Glutamatergic neuron (in vitro differentiated cells): ENCODE results near the gene CALB2. TPM values are rescaled to one million over a fixed set of nuclear protein-coding genes. Genes with fewer than 3 reads are reported as not detected.

Experiments
- DNase-seq: peaks from one replicate; pipeline ENCODE4 v3.0.0; 2022
- H3K27ac Mint-ChIP-seq: one replicate; pipeline ENCODE4 v1.8.0; 2020; ENCODE audit warnings: mild to moderate bottlenecking, mixed read lengths, inconsistent platforms; ENCODE audit not compliant: unreplicated experiment
- H3K27me3 Mint-ChIP-seq: one replicate; pipeline ENCODE4 v1.8.0; 2020; ENCODE audit warnings: mild to moderate bottlenecking, moderate library complexity, mixed read lengths, inconsistent platforms; ENCODE audit not compliant: unreplicated experiment
- H3K36me3 Mint-ChIP-seq: one replicate; pipeline ENCODE4 v1.8.0; 2020; ENCODE audit warnings: mild to moderate bottlenecking, mixed read lengths, inconsistent platforms; ENCODE audit not compliant: unreplicated experiment
- H3K4me1 Mint-ChIP-seq: one replicate; pipeline ENCODE4 v1.8.0; 2020; ENCODE audit warnings: mild to moderate bottlenecking, low read depth, mixed read lengths, inconsistent platforms; ENCODE audit not compliant: unreplicated experiment
- H3K4me3 Mint-ChIP-seq: one replicate; pipeline ENCODE4 v1.8.0; 2020; ENCODE audit warnings: mild to moderate bottlenecking, mixed read lengths, inconsistent platforms; ENCODE audit not compliant: unreplicated experiment
- H3K9me3 Mint-ChIP-seq: one replicate; pipeline ENCODE4 v1.8.0; 2020; ENCODE audit warnings: mild to moderate bottlenecking, moderate library complexity, mixed read lengths, inconsistent platforms; ENCODE audit not compliant: unreplicated experiment
- CTCF ChIP-seq: fragments of 200-600 bp; sonication (generic); IDR thresholded peaks from one replicate; pipeline ENCODE4 v1.5.0; 2021; ENCODE audit not compliant: partially characterized antibody, unreplicated experiment
- total RNA-seq: library from RNA; stranded (reverse); fragmentation: NEBNext Ultra II Directional; extraction: Animal tissue kit (Norgen Biotek cat#: 25700); gene quantifications from one replicate; pipeline ENCODE4 v1.2.1, GENCODE V29; 2021; ENCODE audit not compliant: unreplicated experiment

Gene CALB2
- total RNA-seq, 1 donor from 2014 or later, result 0.39 TPM

DNA sequence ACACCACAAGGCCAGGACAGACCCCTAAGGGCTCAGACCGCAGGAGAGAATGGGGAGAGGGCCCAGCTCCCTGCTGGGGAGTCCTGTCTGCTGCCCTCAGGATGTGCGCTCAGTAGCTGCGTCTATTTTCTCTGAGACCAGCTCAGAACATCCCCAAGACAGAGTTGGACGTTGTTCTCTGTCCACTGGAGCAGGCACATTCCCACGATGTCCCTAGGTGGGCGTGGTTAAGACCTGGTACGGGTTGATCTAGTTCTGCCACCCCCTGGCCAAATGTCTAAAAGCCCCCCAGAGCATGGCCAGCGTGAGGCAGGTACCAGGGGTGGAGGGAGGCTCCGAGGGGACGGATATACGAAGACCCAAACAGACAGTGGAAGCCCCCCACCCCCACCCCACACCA, 842 bp upstream of the CALB2 start:
- Mint-ChIP-seq H3K4me3 (no peak overlapping the region), H3K9me3 (peaks cover 6% of the 10 kb centered on the region), H3K36me3 (no peaks in the 10 kb centered on the region), H3K27me3 (peaks cover 7% of the 10 kb centered on the region), H3K4me1 (no peaks in the 10 kb centered on the region), H3K27ac (no peak overlapping the region)
- no peak for DNase-seq
- TF ChIP-seq CTCF, result no peak

GRCh38 chr16:71359431-71359830, 908 bp downstream of the CALB2 start:
- Mint-ChIP-seq H3K4me1 (peaks cover 6% of the 10 kb centered on the region), H3K27me3 (peaks cover 9% of the 10 kb centered on the region), H3K9me3 (peaks cover 11% of the 10 kb centered on the region), H3K4me3 (no peak overlapping the region), H3K36me3 (no peaks in the 10 kb centered on the region), H3K27ac (no peak overlapping the region)
- no peak for DNase-seq
- TF ChIP-seq CTCF, result no peak

GRCh38 chr16:71360378-71360777, 1.9 kb downstream of the CALB2 start:
- DNase-seq, result no peak
- H3K36me3 Mint-ChIP-seq, result no peaks in the 10 kb centered on the region
- peaks cover 10% of the 10 kb centered on the region for H3K27me3 Mint-ChIP-seq
- H3K9me3 Mint-ChIP-seq, result peaks cover 14% of the 10 kb centered on the region
- H3K27ac Mint-ChIP-seq, result no peak overlapping the region
- no peak for TF ChIP-seq CTCF
- H3K4me1 Mint-ChIP-seq, result peaks cover 15% of the 10 kb centered on the region
- no peak overlapping the region for H3K4me3 Mint-ChIP-seq

DNA sequence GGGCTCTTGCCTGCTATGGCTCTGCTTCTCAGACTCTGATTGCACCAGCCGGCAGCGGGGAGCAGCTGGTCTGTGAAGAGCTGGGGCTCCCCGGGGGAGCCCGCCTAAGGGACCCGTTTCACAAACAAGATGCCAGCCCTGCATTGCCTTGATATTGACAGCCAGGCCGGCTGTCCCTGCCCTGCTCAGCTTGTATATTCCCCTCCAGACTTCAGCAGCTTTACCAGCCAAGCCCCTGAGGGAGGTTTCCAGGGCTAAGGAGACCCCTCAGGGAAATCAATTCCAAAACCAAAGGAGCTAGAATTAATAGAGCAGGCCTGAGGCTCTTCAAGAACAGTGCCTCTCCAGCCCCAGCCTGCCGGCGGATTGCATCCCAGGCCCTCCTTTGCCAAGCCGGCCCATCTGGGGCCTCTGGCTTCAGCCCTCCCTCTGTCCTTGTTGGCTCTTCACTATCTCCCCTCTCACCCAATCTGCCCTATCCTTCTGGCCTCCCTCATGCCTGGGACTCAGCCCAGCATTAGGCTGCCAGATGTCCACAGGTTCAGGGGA, 5.7 kb downstream of the CALB2 start:
- H3K4me1 Mint-ChIP-seq, result peaks cover 15% of the 10 kb centered on the region
- H3K27me3 Mint-ChIP-seq, result peaks cover 12% of the 10 kb centered on the region
- peak; percentile 78 for DNase-seq
- H3K4me3 Mint-ChIP-seq, result peak overlapping the region; percentile 76
- H3K9me3 Mint-ChIP-seq, result peaks cover 11% of the 10 kb centered on the region
- peak overlapping the region; percentile 89 for H3K27ac Mint-ChIP-seq
- TF ChIP-seq CTCF, result no peak
- H3K36me3 Mint-ChIP-seq, result no peaks in the 10 kb centered on the region

- no peak for DNase-seq
- Mint-ChIP-seq H3K27ac (peak overlapping the region; percentile 89), H3K27me3 (peaks cover 11% of the 10 kb centered on the region), H3K4me1 (peaks cover 15% of the 10 kb centered on the region), H3K9me3 (peaks cover 11% of the 10 kb centered on the region), H3K4me3 (peak overlapping the region; percentile 21), H3K36me3 (no peaks in the 10 kb centered on the region)
- TF ChIP-seq CTCF, result no peak
Observed at GRCh38 chr16:71365021-71365420, 6.5 kb downstream of the CALB2 start.
